KBM-7 (cell line): ENCODE measurements around the gene MGAT5B.

Source experiments
- DNase-seq: peaks from one replicate; pipeline ENCODE4 v3.0.0-alpha.2; 2015
- in situ Hi-C: fragments of 300-500 bp; cut with MboI; formaldehyde crosslinking; loops from 2 replicates; pipeline ENCODE4 v1.14.3; 2020; ENCODE audit warnings: low sequenced_read_pairs, low pct_unique_long_range_greater_than_20kb, mixed read lengths

The MGAT5B gene

DNA sequence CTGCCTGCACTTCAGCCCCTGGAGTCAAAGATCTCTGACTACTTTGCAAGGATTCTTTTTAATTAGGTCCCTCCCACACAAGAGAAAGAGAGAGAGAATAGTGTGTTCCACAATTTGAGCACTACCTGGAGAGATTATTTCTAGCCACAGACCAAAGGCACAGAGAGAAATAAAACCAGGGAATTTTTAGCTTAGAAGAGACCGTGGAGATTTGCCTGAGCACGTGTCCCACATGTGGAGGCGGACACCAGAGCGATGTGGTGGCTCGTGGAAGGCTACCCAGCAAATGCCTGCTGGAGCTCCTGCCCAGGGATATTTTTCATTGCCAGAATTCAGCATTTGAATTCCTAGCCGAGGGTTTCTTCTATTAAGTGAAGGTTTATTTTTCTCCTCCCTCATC is 50.6 kb downstream of the MGAT5B start:
- DNase-seq = no peak
- in situ Hi-C loops = no loop called here

DNA sequence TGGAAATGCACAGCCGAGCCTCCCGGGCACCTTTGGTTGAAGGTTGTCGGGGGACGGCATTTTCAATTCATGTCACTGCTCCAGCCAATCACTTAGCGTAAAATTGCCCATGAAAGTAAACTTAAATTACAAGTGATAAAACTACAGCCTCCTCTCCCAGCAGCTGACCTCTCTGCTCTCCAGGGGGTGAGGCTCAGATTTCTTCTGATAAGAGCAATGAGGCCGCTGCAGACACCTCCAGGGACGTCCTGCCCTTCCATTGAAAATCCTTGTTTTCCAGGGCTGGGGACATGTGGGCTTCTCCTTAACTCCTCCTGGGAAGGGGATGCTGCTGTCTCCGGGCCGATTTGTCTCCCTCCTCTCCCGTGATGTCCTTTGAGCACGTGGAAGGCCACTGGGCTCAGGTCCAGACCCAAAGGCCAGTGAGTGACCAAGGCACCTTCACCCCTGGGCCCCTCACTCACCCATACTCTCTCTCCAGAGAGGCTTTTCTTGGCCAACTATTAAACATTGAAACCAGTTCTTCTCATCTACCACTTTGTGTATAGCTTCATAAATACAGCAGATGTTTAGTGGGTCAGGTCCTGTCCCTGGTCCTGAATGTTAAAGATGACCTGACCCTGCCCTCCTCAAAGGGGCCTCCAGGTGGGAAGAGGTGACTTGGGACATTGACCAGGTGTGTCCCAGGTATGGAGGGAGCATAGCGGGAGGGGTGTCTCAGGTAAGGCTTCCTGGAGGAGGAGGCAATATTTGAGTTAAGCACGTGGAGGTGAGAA is 52.3 kb downstream of the MGAT5B start:
- DNase-seq = no peak
- in situ Hi-C loops = no loop called here

DNA sequence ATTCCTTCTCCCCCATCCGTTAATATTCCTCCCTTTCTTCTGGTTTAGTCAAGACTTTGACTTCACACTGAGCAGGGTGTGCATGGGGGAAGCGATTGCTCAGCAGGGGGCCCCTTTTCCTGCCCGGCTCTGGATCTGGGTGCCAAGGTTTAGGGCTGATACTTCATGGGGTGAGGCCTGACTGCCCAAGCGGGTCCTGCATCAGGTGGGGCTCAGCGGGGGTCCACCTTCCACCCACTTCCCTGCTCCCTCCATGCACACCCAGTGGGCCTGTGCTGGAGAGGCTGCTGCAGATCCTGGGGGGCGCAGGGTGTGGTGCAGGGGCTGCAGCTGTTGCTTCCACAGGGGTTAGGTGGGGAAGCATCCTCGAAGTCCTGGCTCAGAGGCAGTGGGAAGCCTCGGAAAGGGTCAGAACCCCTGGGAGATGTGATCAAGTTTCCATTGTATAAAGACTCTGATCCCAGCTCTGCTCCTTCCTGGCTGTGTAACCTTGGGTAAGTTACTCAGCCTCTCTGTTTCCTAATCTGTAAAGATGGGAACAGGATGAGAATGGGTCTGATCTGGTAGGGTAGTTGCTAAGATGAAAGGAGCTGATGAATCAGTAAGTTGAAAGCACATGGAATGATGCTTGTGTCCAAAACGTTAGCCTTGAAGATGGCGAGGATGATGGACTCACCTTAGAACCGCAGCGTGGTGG is 53.3 kb downstream of the MGAT5B start:
- in situ Hi-C loops = no loop called here
- no peak for DNase-seq

DNA sequence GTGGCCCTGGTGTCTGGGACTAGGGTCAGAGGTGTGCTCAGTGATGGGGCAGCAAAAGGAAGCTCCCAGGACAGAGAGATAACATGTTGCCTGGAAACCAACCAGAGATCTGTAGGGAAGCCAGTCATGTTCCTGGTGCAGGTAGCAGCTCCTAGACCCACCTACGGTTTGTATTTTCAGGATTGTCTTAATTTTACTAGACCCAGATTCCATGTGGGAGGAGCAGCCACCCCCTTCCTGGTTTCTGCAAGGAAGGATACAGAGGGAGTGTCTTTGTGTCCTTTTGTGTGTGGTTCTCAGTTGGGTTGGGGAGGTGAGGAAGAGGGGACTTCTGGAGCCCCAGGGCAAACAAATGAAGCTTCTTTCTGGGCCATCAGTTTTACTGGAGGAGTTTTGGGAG is 53.9 kb downstream of the MGAT5B start:
- DNase-seq = no peak
- in situ Hi-C loops = no loop called here

DNA sequence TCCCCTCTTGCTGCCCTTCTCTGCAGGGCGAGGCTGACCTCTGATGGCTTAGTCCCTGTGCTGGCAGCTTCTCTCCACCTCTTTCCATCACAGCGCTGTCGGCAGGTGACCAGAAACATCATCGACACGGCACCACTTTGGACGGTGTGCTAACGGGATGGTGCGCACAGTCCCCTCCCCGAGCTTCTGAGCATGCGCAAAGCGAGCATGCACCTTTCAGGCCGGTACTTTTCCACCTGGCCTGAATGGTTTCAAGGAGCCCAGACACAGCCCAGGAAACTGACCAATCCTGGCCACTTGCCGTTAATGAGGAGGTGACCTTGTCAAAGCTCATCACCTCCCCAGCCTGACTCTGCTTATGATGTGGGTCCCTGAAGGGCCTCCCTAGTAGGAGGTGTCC is 54.8 kb downstream of the MGAT5B start:
- in situ Hi-C loops = no loop called here
- no peak for DNase-seq

DNA sequence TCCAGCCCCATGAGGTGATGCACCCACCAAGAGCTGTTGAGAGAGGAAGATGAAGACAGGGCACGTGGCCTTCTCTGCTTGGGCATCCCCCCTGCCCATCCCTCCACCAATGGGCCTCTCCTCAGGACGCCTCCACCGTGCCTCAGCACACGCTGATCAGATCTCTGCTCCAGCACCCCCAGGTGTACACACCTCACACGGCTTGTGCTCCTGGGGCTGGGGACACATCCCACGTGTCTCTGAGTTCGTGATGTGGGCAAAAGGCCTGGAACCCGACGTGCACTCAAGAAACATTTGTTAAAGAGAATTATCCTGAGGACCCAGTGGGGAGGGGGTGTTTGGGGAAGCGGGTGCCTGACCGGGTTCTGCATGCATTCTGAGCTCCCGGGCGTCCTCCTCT is 55.3 kb downstream of the MGAT5B start:
- in situ Hi-C loops = no loop called here

DNA sequence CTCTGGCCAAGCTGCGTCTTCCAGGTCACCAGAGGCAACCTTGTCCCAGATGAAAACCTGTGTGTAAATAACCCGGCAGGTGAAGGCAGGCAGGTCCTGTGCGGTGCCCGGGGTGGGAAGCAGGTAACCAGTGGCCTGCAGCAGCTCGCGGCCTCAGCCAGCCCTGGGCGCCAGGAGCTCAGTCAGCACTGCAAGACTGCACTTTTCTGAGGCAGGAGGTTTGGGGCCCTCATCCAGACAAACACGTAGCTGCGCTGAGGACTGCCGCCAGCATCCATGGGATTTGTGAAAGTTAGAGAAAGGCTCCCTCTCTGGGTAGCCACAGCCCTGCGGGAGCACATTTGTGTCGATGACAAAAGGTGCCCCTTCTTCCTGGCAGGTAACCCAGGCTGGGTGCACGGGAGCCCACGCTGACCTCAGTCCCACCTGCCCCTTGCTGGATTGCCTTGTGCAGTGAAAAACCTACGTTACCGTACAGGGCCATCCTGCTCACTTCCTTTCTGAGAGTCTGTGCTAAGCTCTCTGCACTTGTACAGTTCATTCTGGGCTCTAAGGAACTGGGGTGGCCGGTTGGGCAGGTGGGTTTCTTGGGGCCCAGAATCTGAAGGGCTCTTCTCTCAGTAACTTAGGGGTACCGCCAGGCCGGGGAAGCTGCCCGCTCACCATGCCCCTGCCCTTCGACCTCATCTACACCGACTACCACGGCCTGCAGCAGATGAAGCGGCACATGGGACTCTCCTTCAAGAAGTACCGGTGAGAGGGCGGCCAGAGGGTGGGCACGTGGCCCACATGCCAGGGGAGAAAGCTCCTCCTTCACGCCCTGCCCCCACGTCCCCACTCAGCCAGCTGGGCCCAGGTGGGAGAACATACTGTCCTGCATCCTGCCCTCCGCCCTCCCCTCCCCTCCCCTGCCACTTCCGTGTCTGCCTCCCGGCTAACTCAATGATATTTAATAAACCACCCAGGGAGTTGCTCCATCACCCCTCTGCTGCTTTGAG is 56.4 kb downstream of the MGAT5B start:
- DNase-seq = no peak
- in situ Hi-C loops = no loop called here

More for the DNA sequence above, 55.3 kb downstream of the MGAT5B start:
- DNase-seq = no peak

DNA sequence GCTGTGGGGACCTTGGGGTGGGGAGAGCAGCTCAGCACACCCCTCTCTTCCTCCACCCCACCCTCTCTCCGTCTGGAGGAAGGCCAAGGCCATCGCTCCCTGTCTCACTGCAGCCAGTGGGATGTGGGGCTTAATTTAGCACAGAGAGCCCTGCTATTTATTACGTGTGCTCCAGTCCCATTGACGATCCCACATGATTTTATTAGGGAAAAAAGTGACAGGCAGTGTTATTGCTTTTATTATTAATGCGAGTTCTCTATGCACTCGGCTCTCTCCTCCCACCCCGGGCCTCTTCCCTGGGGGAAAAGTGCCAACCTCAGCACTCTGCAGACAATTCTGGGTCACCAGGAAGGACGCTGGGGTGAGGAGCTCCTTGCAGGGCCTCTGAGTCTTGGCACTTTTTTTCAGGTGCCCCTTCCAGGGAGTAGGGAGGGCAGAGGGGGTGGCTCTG is 57.3 kb downstream of the MGAT5B start:
- in situ Hi-C loops = no loop called here
- no peak for DNase-seq

DNA sequence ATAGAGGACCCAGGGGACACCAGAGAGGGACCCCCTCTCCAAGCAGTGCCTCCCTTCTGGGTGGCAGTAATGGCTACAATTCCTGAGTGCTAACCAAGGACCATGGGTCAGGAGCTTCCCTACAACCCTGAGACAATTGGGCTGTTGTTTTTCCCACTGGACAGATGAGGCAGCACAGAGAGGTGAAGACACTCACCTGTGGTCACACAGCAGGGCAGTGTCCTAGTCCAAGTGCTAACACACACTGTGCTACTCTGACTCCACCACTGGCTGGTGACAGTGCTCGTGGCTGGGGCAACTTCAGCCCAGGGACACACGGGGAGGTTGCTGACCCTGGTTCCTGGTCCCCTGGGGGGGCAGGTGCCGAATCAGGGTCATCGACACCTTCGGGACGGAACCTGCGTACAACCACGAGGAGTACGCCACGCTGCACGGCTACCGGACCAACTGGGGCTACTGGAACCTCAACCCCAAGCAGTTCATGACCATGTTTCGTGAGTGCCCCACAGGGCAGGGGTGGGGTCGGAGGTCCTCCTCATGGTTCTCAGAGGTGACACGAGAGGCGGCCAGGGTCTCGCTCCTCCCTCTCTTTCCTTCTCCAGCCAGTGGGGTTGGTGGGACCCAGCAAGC is 58.1 kb downstream of the MGAT5B start:
- in situ Hi-C loops = no loop called here
- DNase-seq = no peak

DNA sequence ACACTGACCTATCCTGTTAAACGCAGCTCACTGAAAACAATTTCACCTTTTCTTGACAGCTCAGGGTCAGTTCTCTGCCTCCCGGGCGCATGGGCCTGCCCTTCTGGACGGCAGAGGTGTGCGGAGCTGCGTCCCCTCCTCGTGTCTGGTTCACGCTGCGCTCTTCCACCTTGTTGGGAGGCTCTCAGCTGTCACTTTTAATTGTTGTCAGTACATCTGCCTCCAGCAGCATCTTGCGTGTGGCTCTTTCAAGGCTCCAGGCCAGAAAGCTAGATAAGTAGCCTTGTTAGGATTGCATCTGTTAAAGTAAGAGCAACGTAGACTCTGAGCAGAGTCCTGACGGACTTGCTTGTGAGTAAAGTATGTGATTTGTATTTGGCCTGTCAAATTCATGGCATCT is 59.4 kb downstream of the MGAT5B start:
- in situ Hi-C loops = no loop called here
- DNase-seq = no peak

DNA sequence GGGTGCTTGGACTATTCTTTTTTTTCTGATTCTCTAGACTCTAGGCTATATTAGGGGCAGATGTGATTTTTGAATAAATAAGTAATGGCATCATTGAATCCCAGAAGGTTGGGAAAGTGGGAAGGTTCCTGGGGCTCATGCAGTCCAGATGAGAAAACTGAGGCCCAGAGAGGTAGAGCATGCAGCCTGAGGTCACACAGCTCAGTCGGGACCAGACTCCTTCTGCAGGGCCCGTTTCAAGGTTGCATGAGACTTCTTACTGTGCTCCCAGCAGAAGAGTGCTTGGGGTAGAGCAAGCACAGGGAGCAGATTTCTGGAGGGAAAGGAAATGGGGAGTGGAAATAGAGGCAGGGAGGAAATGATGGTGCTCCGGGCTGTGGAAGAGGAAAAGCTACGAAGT is 59.8 kb downstream of the MGAT5B start:
- in situ Hi-C loops = no loop called here

DNA sequence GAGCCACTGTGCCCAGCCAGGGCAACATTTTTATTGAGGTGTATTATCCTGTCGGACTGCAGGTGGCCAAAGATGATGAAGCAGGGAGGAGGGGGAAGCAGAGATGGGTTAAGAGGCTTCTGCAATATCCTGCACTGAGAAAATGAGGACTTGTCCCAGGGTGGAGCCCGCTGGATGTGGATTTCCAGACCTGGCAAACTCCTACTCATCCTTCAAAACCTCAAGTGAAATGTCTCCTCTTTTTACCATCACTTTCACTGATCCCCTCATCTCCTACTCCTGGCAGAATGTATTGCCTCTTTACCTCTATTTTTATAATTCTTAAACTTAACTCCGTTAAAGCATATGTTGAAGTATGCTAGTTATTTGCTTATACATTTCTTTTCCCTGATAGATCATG is 60.9 kb downstream of the MGAT5B start:
- no peak for DNase-seq
- in situ Hi-C loops = no loop called here

More for the DNA sequence above, 59.8 kb downstream of the MGAT5B start:
- DNase-seq = no peak

DNA sequence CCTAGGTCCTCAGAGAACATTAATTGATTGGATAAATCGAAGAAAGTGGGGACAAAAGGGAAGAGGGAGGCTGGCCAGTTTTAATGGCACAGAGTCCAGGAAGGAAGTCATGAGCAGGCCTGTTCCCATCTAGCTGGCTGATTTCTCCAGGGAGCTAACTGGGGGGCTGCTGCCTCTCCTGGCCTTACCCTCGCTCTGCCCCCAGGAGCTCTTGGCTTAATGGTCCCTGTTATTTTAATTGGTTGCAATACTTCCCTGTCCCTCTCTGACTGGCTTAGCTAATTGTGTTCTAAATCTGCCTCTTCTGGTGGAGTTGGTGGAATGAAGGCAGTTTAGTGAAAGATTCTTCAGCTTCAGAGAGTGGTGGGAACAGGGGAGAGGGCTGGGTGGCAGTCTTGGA is 61.4 kb downstream of the MGAT5B start:
- in situ Hi-C loops = no loop called here
- DNase-seq = no peak

DNA sequence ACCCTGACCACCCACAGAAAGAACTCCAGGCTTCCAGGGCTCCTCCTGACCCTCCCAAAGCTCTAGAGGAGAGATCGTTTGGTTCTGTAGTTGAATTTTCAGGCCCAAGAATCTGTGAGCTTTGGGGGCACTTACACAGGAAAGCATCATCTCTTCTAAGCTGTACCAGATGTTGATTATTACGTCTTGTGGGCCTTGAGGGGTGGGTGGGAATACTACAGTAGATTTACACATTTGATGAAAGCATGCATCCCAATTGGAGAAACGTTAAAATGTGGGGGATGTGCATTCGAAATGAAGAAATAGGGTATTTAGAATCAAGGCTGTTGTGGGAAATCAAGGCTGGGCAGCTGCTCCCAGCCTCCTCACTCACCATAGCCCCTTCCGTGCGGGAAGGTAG is 61.9 kb downstream of the MGAT5B start:
- no peak for DNase-seq
- in situ Hi-C loops = no loop called here

DNA sequence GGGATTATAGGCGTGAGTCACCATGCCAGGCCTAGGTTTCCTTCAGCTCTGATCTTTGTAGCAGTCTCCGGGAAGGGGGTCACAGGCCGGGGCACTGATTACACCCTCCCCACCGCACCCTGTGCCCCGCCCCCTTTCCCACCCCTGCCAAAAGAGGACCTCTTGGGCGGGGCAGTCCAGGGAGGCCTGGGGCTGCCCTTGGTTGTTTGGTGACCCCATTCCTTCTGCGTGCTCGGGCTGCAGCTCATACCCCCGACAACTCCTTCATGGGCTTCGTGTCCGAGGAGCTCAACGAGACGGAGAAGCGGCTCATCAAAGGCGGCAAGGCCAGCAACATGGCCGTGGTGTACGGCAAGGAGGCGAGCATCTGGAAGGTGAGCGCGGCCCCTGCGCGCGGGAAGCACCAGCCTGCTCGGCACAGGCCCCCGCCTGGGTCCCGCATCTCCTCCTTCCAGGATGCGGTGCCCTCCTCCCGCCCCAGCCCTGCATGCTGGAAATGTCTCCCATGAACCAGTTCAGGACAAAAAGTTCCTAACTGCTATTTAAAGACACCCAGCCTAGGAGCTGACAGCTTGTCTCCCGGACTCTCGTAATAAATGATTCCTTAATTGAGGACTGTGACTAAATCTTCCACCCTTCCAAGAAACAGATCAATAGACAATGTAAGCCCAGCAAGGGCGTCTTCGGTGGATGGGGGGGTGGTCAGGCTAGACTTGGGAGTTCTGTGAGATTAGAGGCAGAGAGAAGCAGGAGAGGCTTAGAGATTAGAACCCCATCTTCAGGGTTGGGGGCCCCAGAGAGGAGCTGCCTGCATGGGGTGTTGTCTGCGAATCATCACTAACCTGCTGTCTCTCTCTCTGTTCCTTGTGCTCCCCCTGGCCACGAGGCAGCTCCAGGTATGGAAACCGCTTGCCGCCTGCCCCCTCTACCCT is 64.5 kb downstream of the MGAT5B start:
- DNase-seq = no peak
- in situ Hi-C loops = no loop called here

DNA sequence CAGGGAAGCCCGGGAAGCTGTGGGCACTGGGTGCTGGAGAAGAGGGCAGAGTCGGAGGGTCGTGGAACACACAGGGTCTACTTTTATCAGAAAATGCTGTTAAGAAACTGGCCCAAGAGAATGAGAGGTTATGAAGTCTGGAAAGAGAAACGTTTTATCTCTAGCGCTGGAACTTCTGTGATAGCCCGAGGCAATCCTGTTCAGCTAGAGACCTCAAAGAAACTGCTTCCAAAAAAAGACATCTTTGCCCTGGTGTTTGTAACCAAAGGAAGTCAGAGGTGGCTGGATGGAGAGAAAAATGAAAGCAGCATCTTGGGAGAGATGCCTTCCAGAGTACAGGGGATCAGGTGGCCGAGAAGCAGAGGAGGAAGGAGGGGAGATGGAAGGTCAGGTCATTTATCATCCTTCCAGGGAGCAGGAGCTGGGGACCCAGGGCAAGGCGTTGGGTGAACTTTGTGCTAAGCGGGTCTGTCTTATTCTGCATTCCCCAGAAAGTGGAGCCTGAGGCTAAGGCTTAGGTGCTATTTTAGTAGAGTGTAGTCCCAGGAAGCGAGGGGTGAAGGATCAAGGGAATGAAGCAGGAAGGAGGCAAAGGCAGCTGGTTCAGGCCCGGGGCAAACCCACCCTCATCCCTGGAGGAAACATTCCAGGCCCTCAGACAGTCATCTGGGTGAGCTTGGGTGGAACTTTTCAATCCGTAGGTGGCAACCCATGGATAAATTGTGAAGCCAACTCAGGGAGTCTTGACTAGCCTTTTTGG is 66.5 kb downstream of the MGAT5B start:
- no peak for DNase-seq

DNA sequence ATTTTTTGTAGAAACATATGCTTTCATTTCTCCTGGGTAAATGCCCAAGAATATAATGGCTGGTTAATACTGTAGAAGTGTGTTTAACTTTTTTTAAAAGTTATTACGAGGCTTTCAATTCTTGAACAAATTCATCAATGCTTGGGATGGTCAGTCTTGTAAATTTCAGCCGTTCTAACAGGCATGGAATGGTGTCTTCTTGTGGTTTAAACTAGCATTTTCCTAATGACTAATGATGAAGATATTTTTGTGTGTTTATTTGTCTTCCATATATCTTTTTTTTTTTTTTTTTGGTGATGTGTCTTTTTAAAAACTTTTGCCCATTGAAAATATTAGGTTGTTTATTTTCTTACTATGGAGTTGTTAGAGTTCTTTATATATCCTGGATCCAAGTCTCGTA is 67.1 kb downstream of the MGAT5B start:
- in situ Hi-C loops = no loop called here
- DNase-seq = no peak

More for the DNA sequence above, 66.5 kb downstream of the MGAT5B start:
- in situ Hi-C loops = no loop called here
